AG04450 (cell line): ENCODE measurements around the gene CD164L2. TPM values are rescaled to one million over a fixed set of nuclear protein-coding genes. Genes with fewer than 3 reads are reported as not detected.
A peak's percentile ranks its signal among the peaks of the same experiment; 100 is the strongest.

Source experiments
- CTCF ChIA-PET: fragments of 300-600, 350-600 bp; formaldehyde crosslinking; extraction: SDS; loops from one replicate; lab custom pipeline; 2022; ENCODE audit warnings: antibody characterized with exemption, inconsistent platforms; lab: Charles Lee
- POLR2A ChIA-PET: fragments of 350-600 bp; formaldehyde crosslinking; extraction: SDS; loops from one replicate; lab custom pipeline; 2021; ENCODE audit warnings: antibody characterized with exemption, inconsistent platforms; lab: Yijun Ruan, JAX
- DNase-seq: peaks from one replicate; pipeline ENCODE4 v3.0.0-alpha.2; 2011; ENCODE audit warnings: low read depth, low spot score
- H3K27ac ChIP-seq: one replicate; pipeline ENCODE4 v1.5.1; 2012; ENCODE audit warnings: low read depth, low read length, control low read depth
- H3K27me3 ChIP-seq: one replicate; pipeline ENCODE4 v1.6.0; 2012; ENCODE audit warnings: low read length; ENCODE audit not compliant: control insufficient read depth, insufficient read depth
- H3K4me3 ChIP-seq: 2 replicates; pipeline ENCODE4 v1.5.1; 2011; ENCODE audit warnings: mild to moderate bottlenecking, low read depth, low read length, control low read depth
- H3K9me3 ChIP-seq: 2 replicates; pipeline ENCODE4 v1.5.1; 2012; ENCODE audit warnings: low read length; ENCODE audit not compliant: control insufficient read depth, insufficient read depth
- CTCF ChIP-seq: IDR thresholded peaks from 2 replicates; pipeline ENCODE4 v1.5.1; 2011; ENCODE audit warnings: low read depth, low read length, control low read depth, inconsistent platforms
- polyA plus RNA-seq: library from polyadenylated mRNA; depleted of rRNA; stranded (reverse); fragments of >200 nt; gene quantifications from 2 replicates; pipeline ENCODE4 v1.2.3, GENCODE V29; 2011

CD164L2 gene
- polyA plus RNA-seq, 1 experiment = not detected

GRCh38 chr1:27358038-27358927, 24.9 kb downstream of the CD164L2 start:
- Histone ChIP-seq H3K27me3 (no peaks in the 10 kb centered on the region), H3K27ac (no peak overlapping the region), H3K9me3 (no peaks in the 10 kb centered on the region; the same call in 1 of the 2 replicates), H3K4me3 (no peak overlapping the region)
- ChIA-PET CTCF (interaction anchor here (0.5 to 2.3 kb wide), 13 partner anchors 8 to 61 kb away, joined by 3 to 25 read pairs (median 8); partner anchors contain the start of genes FCN3, MAP3K6 and SYTL1), POLR2A (interaction anchor here (1.1 to 1.2 kb wide), 2 partner anchors 9 to 56 kb away, joined by 3 to 4 read pairs; no protein-coding TSS in a partner anchor)
- DNase-seq = no peak
- no peak for TF ChIP-seq CTCF

GRCh38 chr1:27357281-27358037, 25.7 kb downstream of the CD164L2 start:
- CTCF ChIA-PET = interaction anchor here (0.6 to 2.3 kb wide), 25 partner anchors 9 to 258 kb away, joined by 3 to 25 read pairs (median 6); partner anchors contain the start of genes FCN3, MAP3K6 and SYTL1
- no peak for DNase-seq
- no peak overlapping the region for H3K27ac ChIP-seq
- POLR2A ChIA-PET = interaction anchor here (1.1 to 1.2 kb wide), 2 partner anchors 8 to 55 kb away, joined by 3 to 4 read pairs; no protein-coding TSS in a partner anchor
- peak; percentile 86 for TF ChIP-seq CTCF
- no peak overlapping the region for H3K4me3 ChIP-seq
- no peaks in the 10 kb centered on the region; the same call in 1 of the 2 replicates for H3K9me3 ChIP-seq
- H3K27me3 ChIP-seq = no peaks in the 10 kb centered on the region

GRCh38 chr1:27356619-27357280, 26.4 kb downstream of the CD164L2 start:
- no peak for DNase-seq
- no peaks in the 10 kb centered on the region; the same call in 1 of the 2 replicates for H3K9me3 ChIP-seq
- ChIA-PET POLR2A (no interaction called here), CTCF (interaction anchor here (0.6 to 2.3 kb wide), 27 partner anchors 9 to 257 kb away, joined by 3 to 25 read pairs (median 5); partner anchors contain the start of genes FCN3, MAP3K6 and SYTL1)
- H3K27ac ChIP-seq = no peak overlapping the region
- H3K4me3 ChIP-seq = no peak overlapping the region
- no peaks in the 10 kb centered on the region for H3K27me3 ChIP-seq
- TF ChIP-seq CTCF = no peak

- CTCF ChIA-PET = interaction anchor here (0.6 to 2.3 kb wide), 7 partner anchors 10 to 257 kb away, joined by 3 to 9 read pairs (median 3); no protein-coding TSS in a partner anchor
- TF ChIP-seq CTCF = no peak
Observed at GRCh38 chr1:27356277-27356618, 26.9 kb downstream of the CD164L2 start.

More at GRCh38 chr1:27356277-27356618, 26.9 kb downstream of the CD164L2 start:
- DNase-seq = no peak
- no peaks in the 10 kb centered on the region; the same call in 1 of the 2 replicates for H3K9me3 ChIP-seq
- POLR2A ChIA-PET = no interaction called here
- no peaks in the 10 kb centered on the region for H3K27me3 ChIP-seq
- H3K4me3 ChIP-seq = no peak overlapping the region
- H3K27ac ChIP-seq = no peak overlapping the region
